K562 (cell line): ENCODE measurements around the gene KCTD13. TPM values are rescaled to one million over a fixed set of nuclear protein-coding genes. Genes with fewer than 3 reads are reported as not detected.

Experiments
- E2F1 ChIP-seq: sonication (generic); formaldehyde crosslinking; IDR thresholded peaks from 2 replicates; pipeline ENCODE4 v1.8.1; 2023; ENCODE audit warnings: mild to moderate bottlenecking, missing genetic modification reagents, moderate library complexity
- FIP1L1 ChIP-seq: fragments of 200-400 bp; formaldehyde crosslinking; IDR thresholded peaks from 2 replicates; pipeline ENCODE4 v1.6.1; 2018; ENCODE audit warnings: mild to moderate bottlenecking, low read depth, low read length; ENCODE audit not compliant: poor library complexity, severe bottlenecking
- FOXP1 ChIP-seq: sonication (generic); formaldehyde crosslinking; IDR thresholded peaks from 2 replicates; pipeline ENCODE4 v1.8.0; 2022; ENCODE audit warnings: mild to moderate bottlenecking, missing genetic modification reagents
- KLF13 ChIP-seq: fragments of 450-650 bp; IDR thresholded peaks from 2 replicates; pipeline ENCODE4 v1.6.1; 2016; ENCODE audit warnings: missing genetic modification characterization, low read depth, mild to moderate bottlenecking, missing compliant biosample characterization, moderate library complexity, borderline replicate concordance
- MEIS2 ChIP-seq: fragments of 450-650 bp; IDR thresholded peaks from 2 replicates; pipeline ENCODE4 v1.6.1; 2014; ENCODE audit warnings: mild to moderate bottlenecking; ENCODE audit not compliant: partially characterized antibody
- MGA ChIP-seq: fragments of 450-650 bp; IDR thresholded peaks from 2 replicates; pipeline ENCODE4 v1.6.1; 2016; ENCODE audit warnings: mild to moderate bottlenecking, moderate library complexity
- NKRF ChIP-seq: fragments of 450-650 bp; IDR thresholded peaks from 2 replicates; pipeline ENCODE4 v1.6.1; 2016; ENCODE audit warnings: borderline replicate concordance
- OTX1 ChIP-seq: fragments of 450-650 bp; formaldehyde crosslinking; IDR thresholded peaks from 2 replicates; pipeline ENCODE4 v1.4.0; 2022; ENCODE audit warnings: mild to moderate bottlenecking
- SIN3A ChIP-seq, 2 experiments: fragments of 150-350 bp in 1 of 2; IDR thresholded peaks; 2 replicates each; pipeline ENCODE4 v1.6.1; 2011 to 2016; ENCODE audit warnings: borderline replicate concordance in 2 of 2, low read depth in 2 of 2, low read length in 2 of 2, mild to moderate bottlenecking in 2 of 2, moderate library complexity in 2 of 2; ENCODE audit not compliant: control insufficient read depth in 1 of 2
- ZNF124 ChIP-seq: sonication (generic); formaldehyde crosslinking; IDR thresholded peaks from 2 replicates; pipeline ENCODE4 v1.8.1; 2022; ENCODE audit warnings: missing genetic modification reagents
- ZNF274 ChIP-seq: IDR thresholded peaks from 2 replicates; pipeline ENCODE4 v1.6.1; 2011; ENCODE audit warnings: low read depth, mild to moderate bottlenecking, low read length, moderate library complexity, borderline replicate concordance
- polyA plus RNA-seq, 8 experiments: library from polyadenylated mRNA; depleted of rRNA in 4 of 8; stranded (reverse) in 5 of 8; unstranded in 3 of 8; fragments of >200 nt; fragmentation: Nextera tagmentation in 2 of 8; fragmentation: Illumina TruSeq in 1 of 8; extraction: Ambion mirVana in 2 of 8; extraction: Trizol in 1 of 8; gene quantifications; 2 replicates each; pipeline versions ENCODE4 v1.2.1 to v1.2.3, GENCODE V29; 2011 to 2014; ENCODE audit warnings: inconsistent platforms in 1 of 8, missing spikeins in 1 of 8
- total RNA-seq, 7 experiments: library from RNA; depleted of rRNA in 6 of 7; stranded (reverse); fragments of >200 nt in 6 of 7; fragmentation: Illumina TruSeq in 2 of 7; extraction: Trizol in 2 of 7; gene quantifications; 2 replicates each; pipeline versions ENCODE4 v1.2.1 to v1.2.3, GENCODE V29; 2011 to 2021; ENCODE audit warnings: low replicate concordance in 1 of 7

Gene KCTD13
- total and polyA plus RNA-seq, 9 of the 15 experiments (the other 6 are each of a cell fraction or from before 2014, with no cell fraction given), result 1.0 to 20.6 (median 9.8) TPM

DNA sequence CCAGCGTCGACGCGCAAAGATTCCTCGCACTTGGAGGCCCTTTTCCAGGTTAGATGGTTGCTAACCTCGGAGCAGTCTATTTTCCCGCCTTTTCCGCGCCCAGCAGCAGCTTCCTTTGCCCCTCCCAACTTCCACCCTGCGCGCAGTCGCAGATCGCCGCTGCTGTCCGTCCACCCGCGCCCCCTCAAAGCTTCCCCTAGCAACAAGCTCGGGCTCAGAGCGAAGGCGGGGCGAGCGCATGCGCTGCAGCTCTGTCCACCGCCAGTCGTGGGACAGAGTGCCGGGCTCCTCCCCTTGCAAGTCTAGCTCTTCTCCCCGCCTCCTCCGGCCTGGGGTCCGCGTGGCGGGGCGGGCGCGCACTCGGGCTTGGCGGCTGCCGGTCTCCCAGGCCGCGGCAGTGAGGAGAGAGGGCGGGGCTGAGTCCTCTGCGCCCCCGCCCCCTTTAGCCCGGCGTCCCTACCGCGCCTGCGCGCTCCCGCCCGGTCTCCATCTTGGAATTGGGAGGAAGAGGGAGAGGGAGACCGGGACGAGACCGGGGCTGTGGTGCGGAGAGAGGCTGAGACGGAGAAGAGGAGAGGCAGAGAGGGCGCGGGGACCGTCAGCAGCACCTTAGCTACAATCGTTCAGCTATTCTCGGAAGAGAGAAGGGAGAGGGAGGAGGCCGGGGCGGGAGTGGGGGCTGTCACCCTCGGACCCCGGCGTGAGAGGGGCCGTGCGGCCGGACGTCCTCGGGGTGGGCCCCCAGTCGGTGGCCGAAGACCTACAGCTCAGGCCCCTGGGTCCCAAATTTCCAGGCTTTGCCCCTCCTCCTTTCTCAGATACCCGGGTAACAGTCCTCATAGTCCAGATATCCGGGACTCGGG is 47.6 kb upstream of the KCTD13 start, which contains the start of gene TAOK2 (continued):
- no peak for TF ChIP-seq FIP1L1
- peak in 1 of 2 experiments; percentile 49; a peak in 1 of 4 replicates for TF ChIP-seq SIN3A (IDR thresholded peaks at IDR 0.05; ENCODE audit: borderline replicate concordance in 2 of 2, control insufficient read depth in 1 of 2, low read depth in 2 of 2, low read length in 2 of 2)
- peak; percentile 41; the same call in 1 of the 2 replicates for TF ChIP-seq KLF13 (tag)
- peak; percentile 99 for TF ChIP-seq MGA
- no peak for TF ChIP-seq FOXP1 (CRISPR knock-in tag)
- peak; percentile 91 for TF ChIP-seq E2F1 (CRISPR knock-in tag)
- peak; percentile 73; the same call in 1 of the 2 replicates for TF ChIP-seq OTX1 (CRISPR knock-in tag)
- TF ChIP-seq ZNF124 (CRISPR knock-in tag), result no peak
- peak; percentile 93 for TF ChIP-seq MEIS2
- TF ChIP-seq NKRF, result peak; percentile 68; the same call in 1 of the 2 replicates
- TF ChIP-seq ZNF274, result no peak
